IPS-NIHi7 (cell line): ENCODE measurements around the gene ANKS1B.
A peak's percentile ranks its signal among the peaks of the same experiment; 100 is the strongest.

Source experiments
- DNase-seq: peaks from one replicate; pipeline ENCODE4 v3.0.0; 2012; ENCODE audit warnings: mixed read lengths; ENCODE audit errors: extremely low spot score

Gene ANKS1B

DNA sequence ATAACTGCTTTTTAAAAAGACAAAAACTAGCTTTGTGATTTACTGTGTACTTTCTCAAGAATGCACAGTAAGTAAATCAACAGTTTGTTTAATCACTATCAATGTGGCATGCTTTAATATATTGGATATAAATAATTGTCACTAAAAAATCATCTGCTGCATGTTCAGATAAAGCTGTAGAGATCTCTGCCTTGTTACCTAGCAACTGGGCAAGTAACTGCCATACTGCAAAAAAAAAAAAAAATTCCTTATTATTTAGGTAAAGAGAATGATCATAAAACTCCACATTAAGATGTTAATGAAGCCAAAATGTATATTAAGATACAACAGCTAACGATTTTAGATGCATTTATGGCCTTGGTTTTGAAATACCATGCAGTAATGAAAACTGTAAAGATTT, 1102.2 kb downstream of the ANKS1B start:
- no peak for DNase-seq

DNA sequence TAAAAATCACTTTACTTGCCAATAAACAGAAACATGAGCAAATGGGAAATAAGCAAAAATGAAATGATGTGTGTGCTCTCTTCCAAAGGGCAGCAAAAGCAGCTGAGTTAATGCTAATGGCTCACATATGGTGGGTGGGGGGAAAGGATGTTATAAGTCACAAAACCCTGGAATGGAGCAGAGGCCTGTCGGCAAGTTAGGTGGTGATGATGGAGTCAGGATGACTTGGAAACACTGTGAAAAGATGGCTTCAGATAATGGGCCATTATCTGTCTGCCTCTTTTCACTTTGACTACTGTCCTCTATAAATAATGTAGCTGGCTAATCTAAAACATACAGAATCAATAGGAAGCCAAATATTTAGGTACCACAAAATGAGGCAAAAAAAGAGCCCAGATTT, 1111.0 kb downstream of the ANKS1B start:
- no peak for DNase-seq

DNA sequence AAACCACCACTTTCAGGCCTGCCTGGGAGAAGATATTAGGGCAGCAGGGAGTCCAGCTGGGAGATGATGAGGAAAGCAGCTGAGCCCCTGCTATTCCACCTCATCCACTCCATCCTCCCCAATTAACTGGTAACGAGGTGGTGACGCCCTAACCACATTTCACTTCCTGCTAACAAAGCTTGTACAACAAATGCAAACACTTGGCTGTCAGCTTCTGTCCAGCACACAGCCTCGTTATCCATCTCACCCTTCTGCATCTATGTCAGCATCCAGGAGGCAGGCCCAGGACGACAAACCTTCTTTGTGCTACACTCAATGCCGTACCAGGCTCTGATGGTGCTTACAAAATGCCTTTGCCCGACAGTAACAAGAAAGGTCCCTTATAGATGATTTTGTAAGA, 1114.2 kb downstream of the ANKS1B start:
- DNase-seq, result no peak

DNA sequence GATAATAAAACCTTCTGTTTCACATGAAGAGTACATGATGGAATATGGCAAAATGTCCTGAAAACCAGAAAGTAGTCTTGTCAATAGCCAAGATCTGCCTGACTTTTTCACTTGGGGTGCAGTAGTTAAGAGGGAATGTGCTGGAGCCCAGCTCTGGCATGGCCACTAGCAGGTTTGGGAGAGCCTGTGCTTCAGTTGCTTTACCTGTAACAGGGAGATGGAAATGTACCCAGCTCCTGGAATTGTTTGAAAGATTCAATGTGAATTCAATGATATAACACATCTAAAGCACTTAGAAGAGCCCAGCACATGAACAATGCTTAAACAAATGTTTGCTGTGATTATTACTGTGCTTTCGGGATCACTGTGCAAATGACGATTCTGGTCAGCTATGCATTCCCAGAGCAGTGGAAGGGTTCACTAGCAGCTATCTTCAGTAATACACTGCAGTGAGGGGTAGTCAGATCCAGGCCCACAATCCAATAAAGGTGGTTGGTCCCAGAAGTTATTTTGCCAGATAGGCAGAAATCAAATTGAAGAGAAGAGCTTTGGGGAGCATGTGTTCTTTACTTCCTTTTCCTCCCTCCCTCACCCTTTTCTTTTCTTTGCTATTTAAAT, 1114.7 kb downstream of the ANKS1B start:
- no peak for DNase-seq

DNA sequence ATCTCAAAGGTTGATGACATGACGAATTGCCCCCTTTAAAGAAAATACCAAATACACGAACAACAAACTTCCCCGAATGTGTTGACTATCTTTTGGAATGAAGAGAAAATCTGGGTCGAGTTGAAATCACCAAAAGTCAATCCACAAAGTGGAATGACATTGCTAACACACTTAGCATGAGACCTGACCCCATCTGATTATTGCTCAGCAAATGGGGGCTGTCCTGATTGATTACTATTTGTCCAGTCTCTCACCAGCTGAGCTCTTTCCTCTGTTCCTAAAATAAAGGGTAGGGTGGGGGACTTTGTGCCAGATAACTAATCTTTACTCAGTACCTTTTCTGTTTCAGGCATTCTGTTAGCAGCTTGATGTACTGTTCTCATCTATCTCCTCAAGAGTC, 1116.2 kb downstream of the ANKS1B start:
- no peak for DNase-seq

DNA sequence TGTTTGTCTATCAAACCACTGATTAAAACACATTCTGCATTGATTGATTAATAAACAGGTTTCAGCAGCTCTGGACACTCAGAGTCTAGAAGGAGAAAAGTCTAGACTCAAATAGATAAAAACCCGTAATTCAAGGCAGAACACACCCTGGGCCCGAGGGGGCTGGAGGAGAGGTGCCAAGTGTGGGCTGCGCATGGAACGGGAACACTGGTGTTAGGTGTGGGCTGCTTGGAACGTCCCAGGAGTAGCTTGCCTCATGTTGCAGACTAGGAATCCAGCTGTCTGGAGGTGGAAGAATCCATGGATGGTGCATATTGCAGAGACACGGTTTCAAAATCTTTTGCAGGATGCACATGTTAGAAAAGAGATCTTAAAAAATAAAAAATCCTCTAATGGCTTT, 1116.7 kb downstream of the ANKS1B start:
- DNase-seq, result no peak

DNA sequence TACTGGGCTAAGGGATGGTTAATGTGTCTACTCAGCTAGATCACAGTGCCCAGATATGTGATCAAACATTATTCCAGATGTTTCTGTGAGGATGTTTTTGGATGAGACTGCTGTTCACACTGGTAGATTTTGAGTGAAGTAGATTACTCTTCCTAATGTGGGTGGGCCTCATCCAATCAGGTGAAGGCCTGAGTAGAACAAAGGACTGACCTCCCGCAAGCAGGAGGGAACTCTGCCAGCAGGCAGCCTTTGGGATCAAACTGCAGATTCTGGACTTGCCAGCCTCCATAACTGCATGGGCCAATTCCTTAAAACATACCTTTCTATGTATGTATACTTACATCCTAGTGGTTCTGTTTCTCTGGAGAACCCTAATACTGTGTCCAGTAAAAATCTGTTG, 1120.4 kb downstream of the ANKS1B start:
- no peak for DNase-seq

DNA sequence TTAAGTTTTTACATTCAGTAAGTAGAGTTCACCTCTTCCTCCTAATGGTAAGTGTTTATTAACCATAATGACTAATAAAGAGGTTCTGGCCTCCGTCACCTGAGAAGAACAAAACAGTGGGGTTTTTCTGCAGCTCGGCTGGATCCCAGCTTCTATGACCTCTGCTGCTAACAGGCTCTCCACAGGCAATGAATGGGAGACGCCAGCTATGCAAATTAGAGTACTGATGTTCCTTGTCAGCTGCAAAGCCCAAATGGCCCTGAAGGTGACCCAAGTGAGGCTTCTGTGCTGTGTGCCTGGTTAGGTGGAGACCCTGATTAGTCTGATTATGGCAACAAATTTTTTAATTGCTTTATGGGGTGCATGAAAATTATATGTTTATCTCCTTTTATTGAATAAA, 1121.6 kb downstream of the ANKS1B start:
- DNase-seq, result peak; percentile 57

DNA sequence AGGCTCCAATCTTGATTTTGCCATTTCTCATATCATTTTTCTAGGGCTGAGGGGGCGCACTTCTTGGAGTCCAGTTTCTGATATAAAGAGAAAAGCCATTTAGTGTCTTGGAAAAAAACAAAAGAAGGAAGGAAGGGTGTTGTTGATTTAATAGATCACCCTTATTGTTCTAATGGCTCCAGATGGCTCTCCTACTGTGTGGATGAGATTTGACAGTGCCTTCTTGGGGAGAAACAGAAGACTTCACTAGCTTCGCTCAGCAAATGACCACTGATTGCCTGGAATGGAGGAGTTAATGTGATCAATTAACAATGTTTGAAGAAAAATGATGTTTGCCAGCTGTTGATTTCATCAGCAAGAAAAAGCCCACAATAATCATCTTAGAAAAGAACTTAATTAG, 1123.5 kb downstream of the ANKS1B start:
- no peak for DNase-seq

DNA sequence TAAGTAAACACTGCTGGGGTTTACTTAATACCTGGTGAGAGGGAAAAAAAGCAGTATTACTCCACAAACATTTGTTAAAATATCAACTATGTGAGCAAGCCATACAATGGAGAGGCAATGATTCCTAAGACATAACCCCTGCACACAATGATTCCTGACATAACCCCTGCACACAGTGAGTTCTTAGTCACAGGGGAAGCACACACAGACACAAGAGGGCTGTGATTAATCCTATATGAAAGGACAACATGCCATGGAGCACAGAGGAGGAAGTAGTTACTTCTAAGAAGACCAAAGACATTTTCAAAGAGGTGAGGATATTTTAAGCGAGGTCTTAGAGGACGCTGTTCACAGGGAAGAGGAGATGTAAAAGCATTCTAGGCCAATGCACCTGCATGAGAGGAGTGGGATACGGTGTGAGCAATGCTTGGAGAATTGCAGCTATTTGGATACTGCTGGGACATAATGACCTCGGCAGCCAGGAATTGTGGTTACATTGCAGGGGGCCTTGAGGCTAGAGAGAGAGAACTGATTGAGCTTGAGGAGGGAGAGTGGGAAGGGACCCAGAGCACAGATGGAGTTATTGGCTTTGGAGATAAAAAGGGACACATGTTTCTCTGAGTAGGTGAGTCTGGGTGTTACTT, 1127.7 kb downstream of the ANKS1B start:
- peak; percentile 63 for DNase-seq

DNA sequence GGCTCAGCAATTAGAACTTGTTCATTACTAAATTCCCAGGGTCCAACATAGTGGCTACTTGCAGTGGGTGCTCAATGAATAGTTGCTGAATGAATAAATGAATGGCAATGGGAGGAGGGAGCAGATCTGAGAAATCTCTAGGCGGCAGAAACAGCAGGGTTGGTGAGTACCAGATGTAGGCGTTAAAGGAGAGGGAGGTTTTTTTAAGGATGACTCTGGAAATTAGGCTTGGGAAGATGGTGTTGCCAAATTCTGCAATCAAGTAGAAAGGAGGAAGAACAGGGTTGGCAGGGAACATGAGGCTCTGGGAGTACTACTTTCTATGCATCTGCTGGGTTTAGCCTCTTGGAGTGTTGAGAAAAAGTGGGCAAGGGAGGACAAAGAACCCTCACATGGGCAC, 1132.6 kb downstream of the ANKS1B start:
- DNase-seq, result no peak

DNA sequence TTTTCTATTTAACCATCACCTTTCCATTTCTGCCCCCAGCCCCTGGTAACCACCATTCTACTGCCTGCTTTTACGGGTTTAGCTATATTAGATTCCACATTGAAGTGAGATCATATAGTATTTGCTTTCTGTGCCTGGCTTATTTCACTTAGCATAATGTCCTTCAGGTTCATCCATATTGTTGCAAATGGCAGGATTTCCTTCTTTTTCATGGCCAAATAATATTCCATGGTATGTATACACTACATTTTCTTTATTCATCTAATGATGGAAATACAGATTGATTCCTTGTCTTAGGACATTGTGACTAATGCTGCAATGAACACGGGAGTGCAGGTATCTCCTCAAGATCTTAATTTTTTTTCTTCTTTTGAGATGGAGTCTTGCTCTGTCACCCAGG, 1137.5 kb downstream of the ANKS1B start:
- no peak for DNase-seq

DNA sequence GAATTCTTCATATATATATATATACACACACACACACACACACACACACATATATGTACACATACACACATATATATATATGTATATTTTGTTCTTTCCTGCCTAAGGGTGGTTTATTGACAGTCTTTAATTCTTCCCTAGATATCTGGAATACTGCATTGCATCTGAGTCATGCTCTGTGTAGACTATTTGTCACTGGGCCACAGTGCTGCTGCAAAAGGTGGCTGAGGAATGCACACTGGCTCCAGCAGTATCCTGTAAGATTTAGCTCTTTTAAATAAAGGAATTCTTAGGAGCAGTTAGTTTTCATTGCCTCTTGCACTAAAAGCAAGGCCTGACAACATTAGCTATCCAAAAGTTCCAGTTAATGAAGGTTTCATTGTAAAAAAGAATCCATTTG, 1138.8 kb downstream of the ANKS1B start:
- DNase-seq, result no peak

DNA sequence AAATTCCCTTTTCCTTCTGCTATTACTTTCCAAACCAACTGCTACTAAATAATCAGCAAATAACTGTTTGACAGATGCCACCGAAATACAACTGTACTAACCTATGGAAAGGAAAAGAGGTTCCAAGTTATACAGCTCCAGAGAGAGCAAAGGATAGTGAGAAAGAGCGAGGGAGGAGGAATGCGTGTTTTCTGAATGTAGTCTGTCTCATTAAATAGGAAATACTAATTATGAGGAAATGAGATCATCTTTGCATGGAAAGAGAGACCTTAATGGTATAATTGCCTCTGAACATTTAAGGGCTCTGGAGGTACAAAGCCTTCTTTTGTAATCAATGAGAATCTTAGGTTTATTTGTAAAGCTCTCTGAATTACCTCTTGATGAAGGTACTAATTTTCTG, 1144.4 kb downstream of the ANKS1B start:
- DNase-seq, result no peak

DNA sequence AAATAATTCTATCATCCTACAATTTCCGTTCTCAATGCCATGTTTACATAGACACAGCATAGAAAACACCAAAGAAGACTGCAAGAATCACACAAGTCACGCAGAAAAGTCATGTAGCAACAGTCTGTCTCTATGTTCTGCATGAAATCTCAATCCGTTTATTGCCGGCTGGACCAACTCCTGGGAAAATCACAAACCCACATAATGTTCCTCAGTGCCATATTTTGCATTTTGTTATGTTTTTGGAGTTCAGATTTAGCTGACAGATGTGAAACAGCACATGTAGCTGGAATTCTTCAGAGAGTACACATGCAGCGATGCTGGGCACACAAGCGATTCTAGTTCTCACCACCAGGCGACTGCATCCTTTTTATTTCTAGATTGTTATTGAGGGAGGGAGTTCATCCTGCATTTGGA, 1146.5 kb downstream of the ANKS1B start:
- DNase-seq, result no peak

DNA sequence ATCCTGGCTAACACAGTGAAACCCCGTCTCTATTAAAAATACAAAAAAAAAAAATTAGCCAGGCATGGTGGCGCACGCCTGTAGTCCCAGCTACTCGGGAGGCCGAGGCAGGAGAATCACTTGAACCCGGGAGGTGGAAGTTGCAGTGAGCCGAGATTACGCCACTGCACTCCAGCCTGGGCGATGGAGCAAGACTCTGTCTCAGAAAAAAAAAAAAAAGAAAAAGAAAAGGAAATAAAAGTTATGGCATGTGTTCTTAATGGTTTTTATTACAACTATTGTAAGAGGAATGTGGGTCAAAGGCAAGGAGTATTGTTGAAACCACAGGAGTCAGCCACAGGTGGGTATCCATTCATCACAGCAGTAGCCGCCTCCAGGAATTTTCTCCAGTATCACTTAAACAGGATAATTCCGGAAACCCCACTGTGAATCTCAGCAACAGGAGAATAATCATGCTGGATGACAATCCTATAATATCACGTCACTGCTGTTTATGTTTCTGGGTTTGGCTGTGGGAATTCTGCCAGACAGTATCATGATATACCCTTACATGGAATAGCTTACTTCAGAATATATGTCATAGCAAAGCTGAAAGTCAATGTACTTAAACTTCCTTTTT, 1147.5 kb downstream of the ANKS1B start:
- DNase-seq, result peak; percentile 49

DNA sequence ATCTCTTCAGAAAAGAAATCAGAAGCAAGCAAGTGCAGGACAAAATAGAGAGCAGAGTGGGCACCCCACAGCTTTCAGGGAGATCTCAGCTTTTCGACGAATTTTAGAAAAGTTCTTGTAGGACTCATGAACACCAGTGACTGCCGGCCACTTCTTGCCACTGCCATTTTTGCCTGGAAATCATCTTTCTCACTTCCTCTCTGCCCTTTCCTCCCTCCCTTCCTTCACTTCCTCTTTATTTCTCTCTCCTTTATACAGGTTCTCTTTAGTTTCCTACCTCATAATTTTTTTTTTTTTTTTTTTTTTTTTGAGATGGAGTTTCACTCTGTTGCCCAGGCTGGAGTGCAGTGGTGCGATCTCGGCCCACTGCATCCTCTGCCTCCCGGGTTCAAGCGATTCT, 1154.1 kb downstream of the ANKS1B start:
- no peak for DNase-seq

DNA sequence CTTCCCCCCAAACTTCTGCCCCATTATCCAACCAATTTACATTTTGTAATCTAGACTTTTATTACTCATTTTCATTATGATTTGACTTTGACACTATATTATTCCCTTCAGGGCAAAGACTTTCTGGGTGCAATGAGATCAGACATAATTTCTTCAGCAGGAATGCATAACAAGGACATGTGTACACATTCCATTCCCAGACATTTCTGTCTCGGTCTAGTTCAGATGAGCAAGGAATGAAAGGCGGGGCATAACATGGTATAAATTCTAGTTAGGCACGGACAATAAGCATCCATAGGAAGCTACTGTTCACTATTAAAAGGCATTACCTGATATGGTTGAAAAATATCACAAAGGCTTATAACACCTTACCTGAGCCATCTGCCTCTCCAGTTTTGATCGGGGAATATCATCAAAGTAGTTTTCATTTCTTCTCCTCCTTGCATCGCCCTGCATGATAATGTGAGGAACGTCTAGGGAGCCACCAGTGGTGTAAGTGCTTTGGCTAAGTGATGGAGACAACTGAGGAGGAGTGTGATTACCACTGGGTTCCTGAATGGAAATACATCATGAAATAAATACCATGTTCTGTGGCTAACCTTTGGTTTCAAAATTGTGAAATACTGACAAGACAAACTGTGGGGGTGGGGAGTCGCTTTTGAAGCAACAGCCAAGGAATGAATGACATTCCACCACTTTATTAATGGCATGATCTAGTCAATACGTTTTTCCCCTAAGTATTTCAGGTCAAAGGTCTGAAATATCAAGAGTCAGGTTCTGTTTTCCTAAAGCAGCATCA, 1155.7 kb downstream of the ANKS1B start:
- no peak for DNase-seq

DNA sequence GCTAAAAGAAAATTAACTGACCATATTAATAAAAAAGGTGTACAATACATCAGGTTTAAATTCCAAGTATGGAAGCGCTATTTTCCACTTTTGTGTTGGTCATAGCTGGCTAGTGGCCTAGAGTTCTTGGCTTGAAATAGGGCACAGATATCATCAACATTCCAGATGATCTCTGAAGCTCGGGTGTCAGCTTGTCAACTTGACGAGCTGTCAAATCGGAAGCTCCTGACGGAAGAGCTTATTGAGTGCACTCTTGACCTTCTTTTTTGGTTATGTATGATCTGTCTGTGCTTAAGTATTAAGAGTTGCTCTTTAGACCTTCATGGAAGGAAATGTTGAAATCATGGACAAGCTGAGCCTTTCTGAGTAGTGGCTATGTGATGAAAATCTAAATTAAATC, 1161.7 kb downstream of the ANKS1B start:
- no peak for DNase-seq

DNA sequence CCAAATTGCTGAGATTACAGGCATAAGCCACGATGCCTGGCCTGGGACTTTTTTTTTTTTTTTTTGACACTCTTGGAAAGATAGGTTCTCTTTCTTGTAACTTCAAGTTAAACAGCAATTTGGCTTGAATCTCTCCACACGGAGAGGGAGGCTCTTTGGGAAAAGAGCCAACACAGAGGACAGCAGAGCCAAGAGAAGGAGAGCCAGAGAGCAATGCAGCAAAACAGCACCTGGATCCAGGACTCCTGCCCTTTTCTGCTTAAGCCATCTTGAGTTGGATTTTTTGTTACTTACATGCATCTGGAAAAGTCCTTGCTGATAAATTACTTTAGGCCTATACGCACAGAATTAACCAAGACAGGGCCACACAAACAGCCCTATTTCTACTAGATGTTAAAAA, 1162.9 kb downstream of the ANKS1B start:
- no peak for DNase-seq

DNA sequence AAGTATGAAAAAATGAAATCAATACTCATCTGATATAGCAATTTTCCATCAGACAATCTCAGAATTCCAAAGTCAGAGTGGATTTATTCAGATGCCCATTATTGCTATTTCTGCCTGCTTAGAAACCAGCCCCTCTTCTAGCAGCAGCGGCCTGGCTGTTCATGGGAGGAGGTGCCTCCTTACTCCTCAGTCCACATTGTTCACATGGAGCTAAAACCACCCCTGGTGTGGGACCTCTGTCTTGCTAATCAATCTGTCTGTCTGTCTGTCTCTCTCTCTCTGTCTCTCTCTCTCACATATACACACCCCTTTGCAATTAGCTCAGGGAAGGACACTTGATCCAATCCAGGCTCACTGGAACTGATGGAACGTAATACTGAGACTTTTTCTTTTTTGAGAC, 1163.5 kb downstream of the ANKS1B start:
- DNase-seq, result no peak

DNA sequence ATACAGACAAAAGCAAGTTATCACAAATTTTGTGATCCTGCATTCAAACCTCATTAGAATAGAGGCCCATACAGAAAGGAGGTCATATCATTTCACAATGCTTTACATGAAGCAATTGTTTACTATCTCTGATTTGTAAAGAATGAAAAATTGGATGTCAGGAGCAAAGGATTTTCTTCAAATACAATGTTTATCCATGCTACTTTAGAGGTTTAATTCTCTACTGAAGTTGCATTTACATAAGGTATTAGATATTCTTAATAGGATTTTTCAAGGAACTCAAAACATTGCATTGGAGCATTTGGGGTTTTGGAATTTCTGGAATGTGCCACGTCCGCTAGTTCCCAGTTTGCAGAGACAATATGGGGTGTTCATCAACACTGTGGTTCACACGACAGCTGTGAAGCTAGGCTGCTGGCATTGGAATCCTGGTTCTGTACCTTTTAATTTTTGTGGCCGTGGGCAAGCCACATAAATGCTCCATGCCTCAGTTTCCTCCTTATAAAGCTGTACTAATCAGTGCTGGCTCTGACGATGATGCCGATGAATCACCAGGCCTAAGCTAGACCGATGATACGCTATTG, 1164.8 kb downstream of the ANKS1B start:
- no peak for DNase-seq
